ENCODE data around the gene GNA14. TPM values are rescaled to one million over a fixed set of nuclear protein-coding genes. Genes with fewer than 3 reads are reported as not detected.
"Not testable (repeated sequence)": the region's sequence is repeated elsewhere in the genome, so short reads cannot be mapped to it uniquely, and the experiment has no call there.

Gene GNA14
- total RNA-seq, 3 donors from 2014 or later: 1.8 to 2.9 (median 2.0) TPM

- no peaks in the 10 kb centered on the region for H3K4me1 ChIP-seq
- DNase-seq (ENCODE audit: low spot score in 2 of 2): no peak
- no peak overlapping the region for H3K4me3 ChIP-seq
- H3K27me3 ChIP-seq: no peaks in the 10 kb centered on the region
- intact Hi-C loops (cut with DNase I; ENCODE audit: low total_unique reads): no loop called here
- TF ChIP-seq POLR2A (IDR thresholded peaks at IDR 0.05): no peak
- no peak for TF ChIP-seq CTCF (IDR thresholded peaks at IDR 0.05)
- no peak for TF ChIP-seq POLR2AphosphoS5 (IDR thresholded peaks at IDR 0.05)
- H3K36me3 ChIP-seq: no peaks in the 10 kb centered on the region
- no peak overlapping the region for H3K27ac ChIP-seq
- H3K9me3 ChIP-seq: no peaks in the 10 kb centered on the region
Observed at GRCh38 chr9:77640741-77641580, 7.2 kb downstream of the GNA14 start.

- no peak for DNase-seq (ENCODE audit: low spot score in 2 of 2)
- Histone ChIP-seq H3K27me3 (no peaks in the 10 kb centered on the region), H3K4me3 (no peak overlapping the region), H3K36me3 (no peaks in the 10 kb centered on the region), H3K4me1 (no peaks in the 10 kb centered on the region), H3K9me3 (no peaks in the 10 kb centered on the region), H3K27ac (no peak overlapping the region)
- intact Hi-C loops (cut with DNase I; ENCODE audit: low total_unique reads): no loop called here
- TF ChIP-seq CTCF (IDR thresholded peaks at IDR 0.05) (no peak), POLR2A (IDR thresholded peaks at IDR 0.05) (no peak), POLR2AphosphoS5 (IDR thresholded peaks at IDR 0.05) (no peak)
Observed at GRCh38 chr9:77632652-77633051, 15.5 kb downstream of the GNA14 start.

- intact Hi-C loops (cut with DNase I; ENCODE audit: low total_unique reads); DNase-seq (ENCODE audit: low spot score in 2 of 2); H3K36me3 ChIP-seq; H3K4me1 ChIP-seq; H3K27me3 ChIP-seq; H3K4me3 ChIP-seq; H3K27ac ChIP-seq: not testable (repeated sequence)
- H3K9me3 ChIP-seq: peaks cover 8 to 17% of the 10 kb centered on the region in 2 donors
Observed at GRCh38 chr9:77628864-77629263, 19.3 kb downstream of the GNA14 start.

GRCh38 chr9:77616191-77616590 is 31.9 kb downstream of the GNA14 start:
- Histone ChIP-seq H3K9me3 (peaks cover 0 to 4% of the 10 kb centered on the region in 2 donors), H3K27ac (no peak overlapping the region), H3K4me1 (no peaks in the 10 kb centered on the region), H3K4me3 (no peak overlapping the region), H3K27me3 (no peaks in the 10 kb centered on the region), H3K36me3 (no peaks in the 10 kb centered on the region)
- DNase-seq (ENCODE audit: low spot score in 2 of 2): no peak
- TF ChIP-seq POLR2AphosphoS5 (IDR thresholded peaks at IDR 0.05) (no peak), CTCF (IDR thresholded peaks at IDR 0.05) (no peak), POLR2A (IDR thresholded peaks at IDR 0.05) (no peak)
- intact Hi-C loops (cut with DNase I; ENCODE audit: low total_unique reads): no loop called here

- no peak for DNase-seq (ENCODE audit: low spot score in 2 of 2)
- H3K4me3 ChIP-seq: no peak overlapping the region
- intact Hi-C loops (cut with DNase I; ENCODE audit: low total_unique reads): no loop called here
- H3K4me1 ChIP-seq: no peaks in the 10 kb centered on the region
- no peaks in the 10 kb centered on the region for H3K27me3 ChIP-seq
- H3K36me3 ChIP-seq: no peaks in the 10 kb centered on the region
- TF ChIP-seq POLR2A (IDR thresholded peaks at IDR 0.05): no peak
- TF ChIP-seq POLR2AphosphoS5 (IDR thresholded peaks at IDR 0.05): no peak
- H3K27ac ChIP-seq: no peak overlapping the region
- H3K9me3 ChIP-seq: peaks cover 0 to 4% of the 10 kb centered on the region in 2 donors
Observed at GRCh38 chr9:77614645-77615044, 33.5 kb downstream of the GNA14 start.

- TF ChIP-seq POLR2AphosphoS5 (IDR thresholded peaks at IDR 0.05): no peak
- TF ChIP-seq CTCF (IDR thresholded peaks at IDR 0.05): no peak
- no peak for TF ChIP-seq POLR2A (IDR thresholded peaks at IDR 0.05)
- no peak for DNase-seq (ENCODE audit: low spot score in 2 of 2)
- H3K27me3 ChIP-seq: no peaks in the 10 kb centered on the region
- H3K36me3 ChIP-seq: no peaks in the 10 kb centered on the region
- no peaks in the 10 kb centered on the region for H3K9me3 ChIP-seq
- H3K4me3 ChIP-seq: no peak overlapping the region
- H3K4me1 ChIP-seq: no peaks in the 10 kb centered on the region
- peak overlapping the region in 1 of 2 donors; percentile 25 for H3K27ac ChIP-seq
- intact Hi-C loops (cut with DNase I; ENCODE audit: low total_unique reads): no loop called here
Observed at GRCh38 chr9:77606526-77606925, 41.6 kb downstream of the GNA14 start.

Measured in breast epithelium (tissue), 4 donors.